ENCODE results near the gene LSM12.

Gene LSM12

DNA sequence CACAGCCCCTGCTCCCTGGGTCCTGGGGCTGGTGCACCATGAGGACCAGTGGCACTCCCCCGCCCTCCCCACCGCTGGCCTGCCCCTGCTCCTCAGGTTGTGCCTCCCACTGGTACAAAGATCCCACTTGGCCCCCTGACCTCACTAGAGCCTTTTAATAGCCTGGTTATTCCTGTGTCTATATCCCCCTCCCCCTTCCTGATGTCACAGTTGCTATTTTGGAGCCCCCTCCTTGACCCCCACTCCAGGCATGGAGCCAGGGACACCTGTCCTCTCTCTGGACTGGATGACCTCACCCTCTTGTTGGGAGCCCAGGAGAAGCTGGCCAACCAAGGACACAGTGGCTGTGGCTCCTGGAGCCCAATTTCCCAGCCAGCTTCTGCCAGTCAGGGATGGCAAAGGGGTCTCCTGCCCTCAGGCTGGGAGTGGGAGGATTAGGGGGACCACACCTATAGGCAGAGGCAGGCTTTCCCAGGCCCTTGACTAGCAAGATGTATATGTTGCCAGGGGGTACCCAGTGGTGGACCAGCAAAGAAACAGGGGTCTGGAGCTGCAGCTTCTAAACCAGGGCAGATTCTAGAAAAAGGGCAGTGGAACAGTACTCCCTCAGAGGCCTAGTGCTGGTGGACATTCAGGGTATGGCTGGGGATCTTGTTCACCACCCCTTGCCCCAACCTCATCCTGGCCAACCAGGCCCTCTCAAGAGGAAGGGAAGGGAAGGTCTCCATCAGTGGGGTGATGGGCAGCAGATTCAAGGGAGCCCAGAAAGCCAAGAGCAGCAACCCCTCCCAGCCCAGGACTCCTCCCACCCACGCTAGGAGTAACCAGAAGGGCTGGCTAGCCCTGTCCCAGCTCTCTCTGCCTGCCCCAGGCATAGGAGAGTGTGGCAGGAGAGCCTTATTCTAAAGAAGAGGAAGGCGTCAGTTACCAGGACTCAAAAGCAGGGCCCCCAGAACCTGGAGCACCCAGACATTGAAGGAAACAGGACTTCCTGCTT, 46.1 kb upstream of the LSM12 start:
- H3K9me3 ChIP-seq, result no peaks in the 10 kb centered on the region
- peaks cover 22 to 94% (median 71%) of the 10 kb centered on the region in 4 donors for H3K4me1 ChIP-seq
- peaks cover 21 to 40% (median 34%) of the 10 kb centered on the region in 3 donors for H3K36me3 ChIP-seq
- H3K27me3 ChIP-seq, result no peaks in the 10 kb centered on the region
- no peak for DNase-seq
- H3K27ac ChIP-seq, result peak overlapping the region; percentile 84 to 91
- TF ChIP-seq CTCF (IDR thresholded peaks at IDR 0.05), result no peak
- intact Hi-C loops (cut with DNase I; ENCODE audit: low total_unique reads), result no loop called here
- no peak overlapping the region for H3K4me3 ChIP-seq

GRCh38 chr17:44111777-44112176, 45.3 kb upstream of the LSM12 start:
- H3K27ac ChIP-seq, result peak overlapping the region; percentile 84 to 91
- peak overlapping the region in 1 of 2 donors; percentile 53 for H3K4me3 ChIP-seq
- no peak for DNase-seq
- intact Hi-C loops (cut with DNase I; ENCODE audit: low total_unique reads), result no loop called here
- peaks cover 18 to 33% (median 27%) of the 10 kb centered on the region in 3 donors for H3K36me3 ChIP-seq
- no peak for TF ChIP-seq CTCF (IDR thresholded peaks at IDR 0.05)
- H3K4me1 ChIP-seq, result peaks cover 22 to 94% (median 80%) of the 10 kb centered on the region in 4 donors
- H3K27me3 ChIP-seq, result no peaks in the 10 kb centered on the region
- no peaks in the 10 kb centered on the region for H3K9me3 ChIP-seq

- TF ChIP-seq CTCF (IDR thresholded peaks at IDR 0.05), result peak in 1 of 2 experiments; percentile 28
- peak; percentile 98 to 99 for DNase-seq
- H3K4me3 ChIP-seq, result peak overlapping the region; percentile 53 to 56
- intact Hi-C loops (cut with DNase I; ENCODE audit: low total_unique reads), result no loop called here
- no peaks in the 10 kb centered on the region for H3K9me3 ChIP-seq
- peak overlapping the region; percentile 84 to 91 for H3K27ac ChIP-seq
- peaks cover 15 to 25% (median 21%) of the 10 kb centered on the region in 3 donors for H3K36me3 ChIP-seq
- peaks cover 22 to 96% (median 84%) of the 10 kb centered on the region in 4 donors for H3K4me1 ChIP-seq
- no peaks in the 10 kb centered on the region for H3K27me3 ChIP-seq
Observed at GRCh38 chr17:44110823-44111633, 44.6 kb upstream of the LSM12 start.

GRCh38 chr17:44110011-44110686, 43.7 kb upstream of the LSM12 start:
- peaks cover 22 to 96% (median 88%) of the 10 kb centered on the region in 4 donors for H3K4me1 ChIP-seq
- DNase-seq, result no peak
- intact Hi-C loops (cut with DNase I; ENCODE audit: low total_unique reads), result no loop called here

More at GRCh38 chr17:44110011-44110686, 43.7 kb upstream of the LSM12 start:
- Histone ChIP-seq H3K4me3 (peak overlapping the region; percentile 53 to 56), H3K36me3 (peaks cover 12 to 19% (median 17%) of the 10 kb centered on the region in 3 donors), H3K9me3 (no peaks in the 10 kb centered on the region), H3K27ac (peak overlapping the region; percentile 84 to 91), H3K27me3 (no peaks in the 10 kb centered on the region)
- TF ChIP-seq CTCF (IDR thresholded peaks at IDR 0.05), result no peak

Data from tibial artery (tissue), 4 donors.